RPMI7951 (cell line): ENCODE results near the gene EHBP1L1. TPM values are rescaled to one million over a fixed set of nuclear protein-coding genes. Genes with fewer than 3 reads are reported as not detected.

ENCODE experiments used
- DNase-seq: peaks from one replicate; pipeline ENCODE4 v3.0.0-alpha.2; 2012; ENCODE audit warnings: low read depth
- total RNA-seq: library from RNA; depleted of rRNA; stranded (reverse); fragments of >200 nt; shearing (Covaris generic); gene quantifications from 2 replicates; pipeline ENCODE4 v1.2.3, GENCODE V29; 2014

EHBP1L1 gene
- total RNA-seq, 1 experiment from 2014 or later: 22.8 TPM

- DNase-seq: no peak
Observed at GRCh38 chr11:65577756-65578109, 1.9 kb downstream of the EHBP1L1 start.

GRCh38 chr11:65578134-65578533 lies 2.3 kb downstream of the EHBP1L1 start:
- no peak for DNase-seq

GRCh38 chr11:65578667-65579066 lies 2.8 kb downstream of the EHBP1L1 start:
- DNase-seq: no peak

GRCh38 chr11:65579291-65579690 lies 3.4 kb downstream of the EHBP1L1 start:
- DNase-seq: no peak

GRCh38 chr11:65580031-65580692 lies 4.3 kb downstream of the EHBP1L1 start:
- no peak for DNase-seq

GRCh38 chr11:65580756-65581155 lies 4.9 kb downstream of the EHBP1L1 start:
- no peak for DNase-seq

GRCh38 chr11:65581928-65582327 lies 6.1 kb downstream of the EHBP1L1 start:
- DNase-seq: no peak

- no peak for DNase-seq
Observed at GRCh38 chr11:65583589-65583988, 7.7 kb downstream of the EHBP1L1 start.

- DNase-seq: no peak
Observed at GRCh38 chr11:65584106-65584505, 8.3 kb downstream of the EHBP1L1 start.

GRCh38 chr11:65584723-65585171 lies 8.9 kb downstream of the EHBP1L1 start:
- DNase-seq: no peak

GRCh38 chr11:65585396-65586246 lies 9.8 kb downstream of the EHBP1L1 start:
- DNase-seq: no peak

- no peak for DNase-seq
Observed at GRCh38 chr11:65586247-65586630, 10.4 kb downstream of the EHBP1L1 start.

GRCh38 chr11:65586676-65587075 lies 10.8 kb downstream of the EHBP1L1 start:
- peak; percentile 64 for DNase-seq

GRCh38 chr11:65588199-65589054 lies 12.6 kb downstream of the EHBP1L1 start:
- DNase-seq: no peak

GRCh38 chr11:65589444-65590239 lies 13.8 kb downstream of the EHBP1L1 start:
- no peak for DNase-seq

- no peak for DNase-seq
Observed at GRCh38 chr11:65590240-65590738, 14.4 kb downstream of the EHBP1L1 start.

- DNase-seq: no peak
Observed at GRCh38 chr11:65591939-65592857, 16.3 kb downstream of the EHBP1L1 start.

GRCh38 chr11:65592858-65593517 lies 17.1 kb downstream of the EHBP1L1 start:
- DNase-seq: no peak
